Keratinocyte (primary cell): ENCODE results near the gene FGB. TPM values are rescaled to one million over a fixed set of nuclear protein-coding genes. Genes with fewer than 3 reads are reported as not detected.

Experiments used
- DNase-seq: peaks from one replicate; pipeline ENCODE4 v3.0.0-alpha.2; 2011; ENCODE audit warnings: low read depth, missing footprints, low spot score
- FAIRE-seq: peaks from 2 replicates; lab custom pipeline; 2011; peaks lifted over from hg19 to GRCh38; lab: Jason Lieb, UNC
- H2AFZ ChIP-seq: 2 replicates; pipeline ENCODE4 v1.6.0; 2012; ENCODE audit warnings: low read length, control low read depth, inconsistent platforms; ENCODE audit not compliant: control insufficient read depth
- H3K27ac ChIP-seq: 2 replicates; pipeline ENCODE4 v1.5.1; 2011; ENCODE audit warnings: low read length; ENCODE audit not compliant: control insufficient read depth, insufficient read depth
- H3K27me3 ChIP-seq: 3 replicates; pipeline ENCODE4 v1.6.0; 2011; ENCODE audit warnings: low read length; ENCODE audit not compliant: control insufficient read depth, insufficient read depth; ENCODE audit errors: extremely low read depth
- H3K36me3 ChIP-seq, 2 experiments: 2 replicates in 1 of 2; 3 replicates in 1 of 2; pipeline ENCODE4 v1.5.1; 2011; ENCODE audit warnings: low read length in 2 of 2, mild to moderate bottlenecking in 1 of 2; ENCODE audit not compliant: control insufficient read depth in 2 of 2, insufficient read depth in 2 of 2; ENCODE audit errors: extremely low read depth in 1 of 2
- H3K4me1 ChIP-seq: 3 replicates; pipeline ENCODE4 v1.5.1; 2011; ENCODE audit warnings: low read length; ENCODE audit not compliant: control insufficient read depth, insufficient read depth; ENCODE audit errors: extremely low read depth
- H3K4me2 ChIP-seq: 3 replicates; pipeline ENCODE4 v1.6.0; 2011; ENCODE audit warnings: low read depth, low read length; ENCODE audit not compliant: control insufficient read depth, insufficient read depth; ENCODE audit errors: extremely low read depth
- H3K4me3 ChIP-seq, 3 experiments: fragments of 200-600 bp in 1 of 3; sonication (generic) in 1 of 3; 2 replicates in 2 of 3; 3 replicates in 1 of 3; pipeline ENCODE4 v1.5.1; 2011 to 2016; ENCODE audit warnings: low read length in 3 of 3, mild to moderate bottlenecking in 3 of 3, control low read depth in 2 of 3, inconsistent platforms in 1 of 3, low read depth in 1 of 3, mixed read lengths in 1 of 3, mixed run types in 1 of 3, moderate library complexity in 1 of 3; ENCODE audit not compliant: control insufficient read depth in 2 of 3, insufficient read depth in 2 of 3; ENCODE audit errors: extremely low read depth in 1 of 3
- H3K79me2 ChIP-seq: 2 replicates; pipeline ENCODE4 v1.6.0; 2012; ENCODE audit warnings: low read length; ENCODE audit not compliant: control insufficient read depth, insufficient read depth
- H3K9ac ChIP-seq: 3 replicates; pipeline ENCODE4 v1.6.0; 2011; ENCODE audit warnings: low read length; ENCODE audit not compliant: control insufficient read depth, insufficient read depth; ENCODE audit errors: extremely low read depth
- H3K9me1 ChIP-seq: 3 replicates; pipeline ENCODE4 v1.6.0; 2011; ENCODE audit warnings: low read length; ENCODE audit not compliant: control insufficient read depth, insufficient read depth; ENCODE audit errors: extremely low read depth
- H3K9me3 ChIP-seq: 2 replicates; pipeline ENCODE4 v1.5.1; 2012; ENCODE audit warnings: low read depth, low read length; ENCODE audit not compliant: control insufficient read depth
- H4K20me1 ChIP-seq: 3 replicates; pipeline ENCODE4 v1.6.0; 2011; ENCODE audit warnings: low read length; ENCODE audit not compliant: control insufficient read depth, insufficient read depth; ENCODE audit errors: extremely low read depth
- CTCF ChIP-seq, 3 experiments: IDR thresholded peaks in 1 of 3; conservative IDR thresholded peaks in 1 of 3; optimal IDR thresholded peaks in 1 of 3; 2 replicates in 2 of 3; 3 replicates in 1 of 3; pipeline versions ENCODE3 to v1.5.1; 2011; ENCODE audit warnings: low read length in 3 of 3, mild to moderate bottlenecking in 3 of 3, moderate library complexity in 2 of 3, control low read depth in 1 of 3, inconsistent platforms in 1 of 3; ENCODE audit not compliant: insufficient read depth in 2 of 3; ENCODE audit errors: extremely low read depth in 1 of 3
- EZH2 ChIP-seq: IDR thresholded peaks from one replicate; pipeline ENCODE4 v1.6.1; 2012; ENCODE audit warnings: inconsistent platforms, mild to moderate bottlenecking, low read length, moderate library complexity
- dilution Hi-C: fragments of 300-500 bp; cut with MboI; formaldehyde crosslinking; loops from one replicate; pipeline ENCODE4 v1.7.0; 2020; ENCODE audit warnings: low sequenced_read_pairs; ENCODE audit not compliant: extremely low pct_ligation_motif_present
- polyA plus RNA-seq, 5 experiments: library from polyadenylated mRNA; depleted of rRNA in 3 of 5; stranded (reverse) in 3 of 5; stranded (forward) in 1 of 5; unstranded in 1 of 5; fragments of >200 nt; gene quantifications; 1 replicate in 1 of 5; 2 replicates in 3 of 5; 3 replicates in 1 of 5; pipeline versions ENCODE4 v1.2.1 to v1.2.3, GENCODE V29; 2011 to 2012; ENCODE audit warnings: missing spikeins in 2 of 5, low read depth in 1 of 5, low replicate concordance in 1 of 5

The FGB gene
- polyA plus RNA-seq, 1 donor (not counting 4 experiments of a cell fraction or from before 2014, with no cell fraction given): not detected

GRCh38 chr4:154609532-154609931 is 46.7 kb downstream of the FGB start:
- dilution Hi-C loops: no loop called here
- Histone ChIP-seq H3K9me1 (no peaks in the 10 kb centered on the region), H3K79me2 (no peaks in the 10 kb centered on the region), H3K4me2 (no peak overlapping the region), H3K4me1 (peaks cover 8% of the 10 kb centered on the region), H3K36me3 (no peaks in the 10 kb centered on the region), H4K20me1 (no peaks in the 10 kb centered on the region), H3K4me3 (no peak overlapping the region), H3K27ac (no peak overlapping the region), H3K9me3 (no peaks in the 10 kb centered on the region), H2AFZ (no peak overlapping the region), H3K9ac (no peak overlapping the region), H3K27me3 (peaks cover 3% of the 10 kb centered on the region)
- TF ChIP-seq CTCF (optimal IDR thresholded peaks at IDR 0.05 in 1 of 3, IDR thresholded peaks at IDR 0.05 in 1 of 3, conservative IDR thresholded peaks at IDR 0.05 in 1 of 3; ENCODE audit: extremely low read depth in 1 of 3, insufficient read depth in 2 of 3, low read length in 3 of 3) (no peak), EZH2 (no peak)
- FAIRE-seq: no peak
- no peak for DNase-seq

GRCh38 chr4:154610582-154610981 is 47.8 kb downstream of the FGB start:
- FAIRE-seq (no peak), DNase-seq (no peak)
- no peak overlapping the region for H3K4me3 ChIP-seq
- no peak overlapping the region for H3K27ac ChIP-seq
- dilution Hi-C loops: no loop called here
- TF ChIP-seq CTCF (optimal IDR thresholded peaks at IDR 0.05 in 1 of 3, IDR thresholded peaks at IDR 0.05 in 1 of 3, conservative IDR thresholded peaks at IDR 0.05 in 1 of 3; ENCODE audit: extremely low read depth in 1 of 3, insufficient read depth in 2 of 3, low read length in 3 of 3) (no peak), EZH2 (no peak)
- no peaks in the 10 kb centered on the region for H3K9me3 ChIP-seq
- no peaks in the 10 kb centered on the region for H3K36me3 ChIP-seq
- H2AFZ ChIP-seq: no peak overlapping the region
- no peak overlapping the region for H3K9ac ChIP-seq
- no peaks in the 10 kb centered on the region for H3K9me1 ChIP-seq
- H4K20me1 ChIP-seq: no peaks in the 10 kb centered on the region
- H3K79me2 ChIP-seq: no peaks in the 10 kb centered on the region
- no peaks in the 10 kb centered on the region for H3K4me1 ChIP-seq
- peaks cover 3% of the 10 kb centered on the region for H3K27me3 ChIP-seq
- no peak overlapping the region for H3K4me2 ChIP-seq
